SH-SY5Y (cell line): ENCODE results near the gene MOK.

ENCODE experiments used
- GATA2 ChIP-seq: IDR thresholded peaks from 2 replicates; pipeline ENCODE4 v1.6.1; 2011; ENCODE audit warnings: mild to moderate bottlenecking, low read depth, low read length
- GATA3 ChIP-seq: IDR thresholded peaks from 2 replicates; pipeline ENCODE4 v1.6.1; 2011; ENCODE audit warnings: low read depth, mild to moderate bottlenecking, low read length, moderate library complexity

GRCh38 chr14:102275866-102276265 is 29.1 kb downstream of the MOK start:
- TF ChIP-seq GATA2 = no peak
- no peak for TF ChIP-seq GATA3
